IMR-90 (cell line): Measurements from ENCODE around the gene CCDC171. TPM values are rescaled to one million over a fixed set of nuclear protein-coding genes. Genes with fewer than 3 reads are reported as not detected.

ENCODE experiments used
- ATAC-seq: fragments of 200-7000 bp; cut with Tn5 transposase; 2 replicates; pipeline ENCODE4 v1.9.1; 2020; ENCODE audit warnings: low read depth, mild to moderate bottlenecking, moderate library complexity
- BruUV-seq: library from RNA; stranded (reverse); fragments of 400-500 nt; replicated peaks from 2 replicates; lab custom pipeline; 2021; lab: Mats Ljungman, UMichigan
- CTCF ChIA-PET: fragments of 300-600 bp; formaldehyde crosslinking; extraction: SDS; loops from one replicate; lab custom pipeline; 2021; ENCODE audit warnings: antibody characterized with exemption; lab: Yijun Ruan, JAX
- POLR2A ChIA-PET: fragments of 300-600 bp; sonication (Branson Sonifier 250); formaldehyde crosslinking; loops from one replicate; lab custom pipeline; 2022; ENCODE audit warnings: antibody characterized with exemption; ENCODE audit not compliant: unreplicated experiment; lab: Charles Lee
- DNase-seq: peaks from one replicate; pipeline ENCODE4 v3.0.0; 2013
- H2AFZ ChIP-seq: replicated peaks from 2 replicates; pipeline ENCODE3; 2013; ENCODE audit warnings: low read length, mild to moderate bottlenecking; ENCODE audit not compliant: poor library complexity
- H2AK5ac ChIP-seq: 2 replicates; pipeline ENCODE4 v1.6.1; 2013; ENCODE audit warnings: low read depth, low read length, inconsistent platforms
- H2AK9ac ChIP-seq: replicated peaks from 2 replicates; pipeline ENCODE3; 2013; ENCODE audit warnings: mild to moderate bottlenecking, low read depth, low read length, moderate library complexity; ENCODE audit not compliant: poor library complexity
- H2BK120ac ChIP-seq: 2 replicates; pipeline ENCODE4 v1.6.1; 2013; ENCODE audit warnings: low read depth, low read length, inconsistent platforms
- H2BK15ac ChIP-seq: 3 replicates; pipeline ENCODE4 v1.6.1; 2013; ENCODE audit warnings: low read depth, low read length, inconsistent platforms
- H2BK20ac ChIP-seq: 2 replicates; pipeline ENCODE4 v1.6.1; 2013; ENCODE audit warnings: low read depth, mild to moderate bottlenecking, inconsistent platforms, low read length, moderate library complexity
- H2BK5ac ChIP-seq: 2 replicates; pipeline ENCODE4 v1.6.1; 2013; ENCODE audit warnings: mild to moderate bottlenecking, low read depth, low read length, inconsistent platforms; ENCODE audit not compliant: poor library complexity, severe bottlenecking
- H3K14ac ChIP-seq: replicated peaks from 2 replicates; pipeline ENCODE4 v1.6.1; 2013; ENCODE audit warnings: low read depth, low read length, inconsistent platforms
- H3K18ac ChIP-seq: 2 replicates; pipeline ENCODE4 v1.6.1; 2013; ENCODE audit warnings: low read depth, low read length, control low read depth
- H3K23ac ChIP-seq: 2 replicates; pipeline ENCODE4 v1.6.1; 2013; ENCODE audit warnings: low read depth, low read length, inconsistent platforms
- H3K27ac ChIP-seq: 2 replicates; pipeline ENCODE4 v1.5.1; 2013; ENCODE audit warnings: mild to moderate bottlenecking, control low read depth, low read length; ENCODE audit not compliant: insufficient read depth
- H3K27me3 ChIP-seq: 2 replicates; pipeline ENCODE4 v1.6.1; 2013; ENCODE audit warnings: low read length; ENCODE audit not compliant: control insufficient read depth, insufficient read depth
- H3K36me3 ChIP-seq: 2 replicates; pipeline ENCODE4 v1.6.1; 2013; ENCODE audit warnings: low read length, mixed read lengths; ENCODE audit not compliant: control insufficient read depth, insufficient read depth
- H3K4ac ChIP-seq: 2 replicates; pipeline ENCODE4 v1.6.1; 2013; ENCODE audit warnings: low read depth, low read length, inconsistent platforms
- H3K4me1 ChIP-seq: 2 replicates; pipeline ENCODE4 v1.6.1; 2013; ENCODE audit warnings: low read length, mixed read lengths; ENCODE audit not compliant: control insufficient read depth, insufficient read depth
- H3K4me2 ChIP-seq: 2 replicates; pipeline ENCODE4 v1.6.1; 2013; ENCODE audit warnings: low read depth, mild to moderate bottlenecking, control low read depth, low read length, moderate library complexity
- H3K4me3 ChIP-seq: 2 replicates; pipeline ENCODE4 v1.5.1; 2013; ENCODE audit warnings: low read depth, mild to moderate bottlenecking, control low read depth, low read length, moderate library complexity; ENCODE audit not compliant: insufficient read depth
- H3K56ac ChIP-seq: 2 replicates; pipeline ENCODE4 v1.6.1; 2013; ENCODE audit warnings: low read length, inconsistent platforms; ENCODE audit not compliant: insufficient read depth; ENCODE audit errors: extremely low read depth
- H3K79me1 ChIP-seq, 2 experiments: 2 replicates each; pipeline ENCODE4 v1.6.1; 2013; ENCODE audit warnings: low read length in 2 of 2, inconsistent platforms in 1 of 2, low read depth in 1 of 2
- H3K9ac ChIP-seq: 2 replicates; pipeline ENCODE4 v1.6.1; 2013; ENCODE audit warnings: low read depth, low read length, control low read depth
- H3K9me1 ChIP-seq: 2 replicates; pipeline ENCODE4 v1.6.1; 2013; ENCODE audit warnings: low read length, inconsistent platforms; ENCODE audit not compliant: insufficient read depth
- H3K9me3 ChIP-seq: 2 replicates; pipeline ENCODE4 v1.6.1; 2013; ENCODE audit warnings: low read length; ENCODE audit not compliant: control insufficient read depth, insufficient read depth
- H4K20me1 ChIP-seq: 2 replicates; pipeline ENCODE4 v1.6.1; 2013; ENCODE audit warnings: low read length, inconsistent platforms; ENCODE audit not compliant: insufficient read depth
- H4K5ac ChIP-seq: 2 replicates; pipeline ENCODE4 v1.6.1; 2013; ENCODE audit warnings: mild to moderate bottlenecking, low read depth, low read length, control low read depth
- H4K8ac ChIP-seq, 2 experiments: 2 replicates each; pipeline ENCODE4 v1.6.1; 2013; ENCODE audit warnings: low read depth in 2 of 2, low read length in 2 of 2, control low read depth in 1 of 2, inconsistent platforms in 1 of 2
- H4K91ac ChIP-seq: 2 replicates; pipeline ENCODE4 v1.6.1; 2013; ENCODE audit warnings: low read depth, low read length, inconsistent platforms; ENCODE audit not compliant: insufficient read depth
- CEBPB ChIP-seq: IDR thresholded peaks from 2 replicates; pipeline ENCODE4 v1.6.1; 2012; ENCODE audit warnings: low read depth, low read length, improper control_type of control experiment
- CTCF ChIP-seq: conservative IDR thresholded peaks from 2 replicates; pipeline ENCODE4 v1.5.1; 2012; ENCODE audit warnings: mild to moderate bottlenecking, low read depth, low read length, improper control_type of control experiment
- ELK1 ChIP-seq: fragments of 150-350 bp; IDR thresholded peaks from 2 replicates; pipeline ENCODE4 v1.6.1; 2016; ENCODE audit warnings: low read depth, mild to moderate bottlenecking, low read length, moderate library complexity, borderline replicate concordance
- MAFK ChIP-seq: IDR thresholded peaks from 2 replicates; pipeline ENCODE4 v1.6.1; 2012; ENCODE audit warnings: low read depth, low read length, improper control_type of control experiment
- NFE2L2 ChIP-seq: fragments of 150-350 bp; IDR thresholded peaks from 2 replicates; pipeline ENCODE4 v1.6.1; 2016; ENCODE audit warnings: low read depth, mild to moderate bottlenecking, low read length
- POLR2A ChIP-seq: IDR thresholded peaks from 2 replicates; pipeline ENCODE4 v1.6.1; 2012; ENCODE audit warnings: mild to moderate bottlenecking, low read depth, low read length
- RAD21 ChIP-seq: IDR thresholded peaks from 2 replicates; pipeline ENCODE4 v1.6.1; 2012; ENCODE audit warnings: low read length, improper control_type of control experiment
- USF2 ChIP-seq: fragments of 150-350 bp; IDR thresholded peaks from 2 replicates; pipeline ENCODE4 v1.6.1; 2017; ENCODE audit warnings: mild to moderate bottlenecking, antibody characterized with exemption, low read length, low read depth
- WGBS, 2 experiments: methylation state at CpG; one replicate each; pipeline versions ENCODE4 v1.1.5 to v1.1.7; 2013; ENCODE audit warnings: missing lambda C conversion rate in 2 of 2; ENCODE audit not compliant: insufficient read length in 1 of 2; ENCODE audit errors: extremely low coverage in 2 of 2; 5-methylcytosine and 5-hydroxymethylcytosine counted together
- dilution Hi-C: fragments of 300-500 bp; cut with HindIII; formaldehyde crosslinking; loops from one replicate; pipeline ENCODE4 v1.14.3; 2018; ENCODE audit warnings: low sequenced_read_pairs; ENCODE audit not compliant: unreplicated experiment
- in situ Hi-C: fragments of 300-500 bp; cut with MboI; formaldehyde crosslinking; loops from 3 replicates; pipeline ENCODE4 v1.14.3; 2019; ENCODE audit warnings: low sequenced_read_pairs, inconsistent platforms, mixed read lengths
- intact Hi-C: fragments of 100-400 bp; cut with micrococcal nuclease; formaldehyde crosslinking; loops from 2 replicates; pipeline ENCODE4 v1.10.0; 2022
- polyA plus RNA-seq, 3 experiments: library from polyadenylated mRNA; depleted of rRNA; stranded (reverse); fragments of >200 nt; gene quantifications; 2 replicates each; pipeline ENCODE4 v1.2.3, GENCODE V29; 2012; ENCODE audit warnings: low replicate concordance in 1 of 3
- total RNA-seq: library from RNA; depleted of rRNA; stranded (reverse); fragments of >200 nt; gene quantifications from 2 replicates; pipeline ENCODE4 v1.2.3, GENCODE V29; 2012

Gene CCDC171
- total and polyA plus RNA-seq, 2 of the 4 experiments (the other 2 are of a cell fraction), result 0.63 to 2.2 TPM

- BruUV-seq, result no TSS peak
Observed at GRCh38 chr9:15696979-15697378, 144.1 kb downstream of the CCDC171 start.

More at GRCh38 chr9:15696979-15697378, 144.1 kb downstream of the CCDC171 start:
- Histone ChIP-seq H2BK5ac (peak overlapping the region; percentile 19), H4K8ac (peak overlapping the region in 1 of 2 experiments; percentile 31; a peak in 2 of 4 replicates), H3K14ac (0 out of 2 replicates have a peak overlapping the region, but pooled peaks have one; percentile 10), H3K4me3 (no peak overlapping the region), H2BK120ac (peak overlapping the region; percentile 51), H3K4me2 (peak overlapping the region; percentile 58), H3K4me1 (peaks cover 6% of the 10 kb centered on the region), H4K5ac (peak overlapping the region; percentile 49; the same call in 1 of the 2 replicates), H2BK15ac (no peak overlapping the region), H3K18ac (peak overlapping the region; percentile 82), H3K27me3 (no peaks in the 10 kb centered on the region), H2AK5ac (no peak overlapping the region), H2AK9ac (no peak overlapping the region), H3K9me1 (peaks cover 8% of the 10 kb centered on the region), H2BK20ac (peak overlapping the region; percentile 11; the same call in 1 of the 2 replicates), H3K9me3 (no peaks in the 10 kb centered on the region), H3K56ac (no peak overlapping the region), H3K79me1 (no peaks in the 10 kb centered on the region), H4K91ac (peak overlapping the region; percentile 60; the same call in 1 of the 2 replicates), H4K20me1 (peaks cover 4% of the 10 kb centered on the region; the same call in 1 of the 2 replicates), H2AFZ (peak overlapping the region; percentile 16), H3K23ac (0 out of 2 replicates have a peak overlapping the region, but pooled peaks have one; percentile 18), H3K9ac (no peak overlapping the region), H3K36me3 (no peaks in the 10 kb centered on the region), H3K27ac (peak overlapping the region; percentile 35; the same call in 1 of the 2 replicates), H3K4ac (peak overlapping the region; percentile 47)
- dilution Hi-C loops (no loop called here), in situ Hi-C loops (no loop called here), intact Hi-C loops (no loop called here)
- ATAC-seq (peak; percentile 74), DNase-seq (peak; percentile 36)
- POLR2A ChIA-PET, result interaction anchor here (0.6 kb wide), 1 partner anchor 485 kb away, joined by 9 read pairs; no protein-coding TSS in a partner anchor
- TF ChIP-seq USF2 (no peak), MAFK (no peak), RAD21 (no peak), ELK1 (no peak), CTCF (no peak), CEBPB (no peak), POLR2A (no peak), NFE2L2 (no peak)
- WGBS, 2 experiments, result 0% methylated on average over 1 of the region's 1 CpG; no CpG with 5 or more reads in 1 of the 2 experiments
- CTCF ChIA-PET, result no interaction called here
